Type B pancreatic cell (in vitro differentiated cells): ENCODE results near the gene TSPO. TPM values are rescaled to one million over a fixed set of nuclear protein-coding genes. Genes with fewer than 3 reads are reported as not detected.

Experiments used
- DNase-seq: peaks from one replicate; pipeline ENCODE4 v3.0.0; 2021; ENCODE audit warnings: mixed read lengths; ENCODE audit not compliant: unreplicated experiment; ENCODE audit errors: extremely low spot score
- H3K27ac Mint-ChIP-seq: 2 replicates; pipeline ENCODE4 v1.8.0; 2021; ENCODE audit warnings: mild to moderate bottlenecking, mixed read lengths
- H3K27me3 Mint-ChIP-seq: 2 replicates; pipeline ENCODE4 v1.8.0; 2021; ENCODE audit warnings: mixed read lengths
- H3K36me3 Mint-ChIP-seq: 2 replicates; pipeline ENCODE4 v1.8.0; 2021; ENCODE audit warnings: mixed read lengths
- H3K4me1 Mint-ChIP-seq: one replicate; pipeline ENCODE4 v1.8.0; 2021; ENCODE audit warnings: mixed read lengths; ENCODE audit not compliant: unreplicated experiment
- H3K4me3 Mint-ChIP-seq: 2 replicates; pipeline ENCODE4 v1.8.0; 2021; ENCODE audit warnings: mild to moderate bottlenecking, mixed read lengths
- H3K9me3 Mint-ChIP-seq: 2 replicates; pipeline ENCODE4 v1.8.0; 2021; ENCODE audit warnings: mixed read lengths
- CTCF ChIP-seq: fragments of 200-600 bp; sonication (generic); conservative IDR thresholded peaks from 2 replicates; pipeline ENCODE4 v1.5.0; 2021; ENCODE audit warnings: antibody characterized with exemption, mild to moderate bottlenecking
- total RNA-seq: library from RNA; stranded (reverse); gene quantifications from 2 replicates; pipeline ENCODE4 v1.2.1, GENCODE V29; 2021; ENCODE audit warnings: low replicate concordance

TSPO gene
- total RNA-seq, 1 donor from 2014 or later, result 16.9 TPM

GRCh38 chr22:43199541-43199940, 48.2 kb downstream of the TSPO start:
- no peaks in the 10 kb centered on the region for H3K36me3 Mint-ChIP-seq
- H3K27me3 Mint-ChIP-seq, result no peaks in the 10 kb centered on the region
- peaks cover 4% of the 10 kb centered on the region for H3K4me1 Mint-ChIP-seq
- DNase-seq, result no peak
- H3K27ac Mint-ChIP-seq, result no peak overlapping the region
- no peaks in the 10 kb centered on the region for H3K9me3 Mint-ChIP-seq
- no peak for TF ChIP-seq CTCF
- H3K4me3 Mint-ChIP-seq, result no peak overlapping the region

GRCh38 chr22:43200031-43200430, 48.7 kb downstream of the TSPO start:
- Mint-ChIP-seq H3K4me3 (no peak overlapping the region), H3K4me1 (peaks cover 4% of the 10 kb centered on the region), H3K36me3 (no peaks in the 10 kb centered on the region), H3K27ac (no peak overlapping the region), H3K9me3 (no peaks in the 10 kb centered on the region), H3K27me3 (no peaks in the 10 kb centered on the region)
- no peak for DNase-seq
- no peak for TF ChIP-seq CTCF

GRCh38 chr22:43200555-43200954, 49.2 kb downstream of the TSPO start:
- no peaks in the 10 kb centered on the region for H3K36me3 Mint-ChIP-seq
- H3K9me3 Mint-ChIP-seq, result no peaks in the 10 kb centered on the region
- no peak overlapping the region for H3K4me3 Mint-ChIP-seq
- H3K27ac Mint-ChIP-seq, result no peak overlapping the region
- H3K27me3 Mint-ChIP-seq, result no peaks in the 10 kb centered on the region
- TF ChIP-seq CTCF, result no peak
- peaks cover 4% of the 10 kb centered on the region for H3K4me1 Mint-ChIP-seq
- DNase-seq, result no peak

- DNase-seq, result no peak
- TF ChIP-seq CTCF, result no peak
- H3K9me3 Mint-ChIP-seq, result no peaks in the 10 kb centered on the region
- H3K27ac Mint-ChIP-seq, result no peak overlapping the region
- H3K4me3 Mint-ChIP-seq, result no peak overlapping the region
- no peaks in the 10 kb centered on the region for H3K36me3 Mint-ChIP-seq
- H3K4me1 Mint-ChIP-seq, result peaks cover 4% of the 10 kb centered on the region
- no peaks in the 10 kb centered on the region for H3K27me3 Mint-ChIP-seq
Observed at GRCh38 chr22:43201486-43202219, 50.3 kb downstream of the TSPO start.

- no peak overlapping the region for H3K27ac Mint-ChIP-seq
- no peak overlapping the region for H3K4me3 Mint-ChIP-seq
- H3K36me3 Mint-ChIP-seq, result no peaks in the 10 kb centered on the region
- DNase-seq, result no peak
- H3K4me1 Mint-ChIP-seq, result no peaks in the 10 kb centered on the region
- no peaks in the 10 kb centered on the region for H3K27me3 Mint-ChIP-seq
- no peak for TF ChIP-seq CTCF
- H3K9me3 Mint-ChIP-seq, result no peaks in the 10 kb centered on the region
Observed at GRCh38 chr22:43202326-43202725, 51.0 kb downstream of the TSPO start.
